HepG2 (cell line): Measurements from ENCODE around the gene RBBP8. TPM values are rescaled to one million over a fixed set of nuclear protein-coding genes. Genes with fewer than 3 reads are reported as not detected.

Source experiments
- BRD4 ChIP-seq: sonication (generic); formaldehyde crosslinking; IDR thresholded peaks from 2 replicates; pipeline ENCODE4 v1.4.0; 2020; ENCODE audit warnings: missing genetic modification reagents
- FOXK1 ChIP-seq: sonication (generic); formaldehyde crosslinking; IDR thresholded peaks from 2 replicates; pipeline ENCODE4 v1.4.0; 2020; ENCODE audit warnings: low read depth, missing genetic modification reagents, borderline replicate concordance
- HDAC2 ChIP-seq: sonication (generic); formaldehyde crosslinking; IDR thresholded peaks from 2 replicates; pipeline ENCODE4 v1.4.0; 2020; ENCODE audit warnings: missing genetic modification reagents
- JUN ChIP-seq: sonication (generic); formaldehyde crosslinking; IDR thresholded peaks from 2 replicates; pipeline ENCODE4 v1.4.0; 2020; ENCODE audit warnings: mild to moderate bottlenecking, missing genetic modification reagents
- KDM2A ChIP-seq: sonication (generic); formaldehyde crosslinking; IDR thresholded peaks from 2 replicates; pipeline ENCODE4 v1.4.0; 2020; ENCODE audit warnings: low read depth, missing genetic modification reagents, borderline replicate concordance
- KDM5B ChIP-seq: sonication (generic); formaldehyde crosslinking; IDR thresholded peaks from 2 replicates; pipeline ENCODE4 v1.4.0; 2020; ENCODE audit warnings: missing genetic modification reagents, mild to moderate bottlenecking, borderline replicate concordance
- NCOA2 ChIP-seq: sonication (generic); formaldehyde crosslinking; IDR thresholded peaks from 2 replicates; pipeline ENCODE4 v1.8.0; 2022; ENCODE audit warnings: inconsistent platforms
- RBM22 ChIP-seq: fragments of 200-400 bp; formaldehyde crosslinking; optimal IDR thresholded peaks from 2 replicates; pipeline ENCODE3; 2017; ENCODE audit warnings: mild to moderate bottlenecking, low read length, moderate library complexity
- TCF7L2 ChIP-seq: IDR thresholded peaks from 2 replicates; pipeline ENCODE4 v1.6.1; 2011; ENCODE audit warnings: mild to moderate bottlenecking, low read depth, low read length, moderate library complexity
- polyA plus RNA-seq, 8 experiments: library from polyadenylated mRNA; depleted of rRNA in 3 of 8; stranded (reverse) in 7 of 8; unstranded in 1 of 8; fragments of >200 nt; fragmentation: Illumina TruSeq in 4 of 8; extraction: Trizol in 4 of 8; gene quantifications; 2 replicates each; pipeline versions ENCODE4 v1.2.1 to v1.2.3, GENCODE V29; 2011 to 2016; ENCODE audit warnings: low read depth in 4 of 8, missing spikeins in 1 of 8, mixed read lengths in 1 of 8; ENCODE audit not compliant: insufficient read depth in 1 of 8
- total RNA-seq, 5 experiments: library from RNA; depleted of rRNA; stranded (reverse); fragments of >200 nt; fragmentation: Illumina TruSeq; extraction: Trizol; gene quantifications; 2 replicates each; pipeline ENCODE4 v1.2.3, GENCODE V29; 2016; ENCODE audit warnings: low read depth in 1 of 5
- TF ChIP-seq, protein P1 (sequence below): sonication (generic); formaldehyde crosslinking; IDR thresholded peaks from 2 replicates; pipeline ENCODE4 v1.5.1; 2020; ENCODE audit warnings: mild to moderate bottlenecking, missing genetic modification reagents
- TF ChIP-seq, protein P2 (sequence below): IDR thresholded peaks from 2 replicates; pipeline ENCODE4 v1.6.1; 2016; ENCODE audit warnings: missing compliant biosample characterization, missing genetic modification reagents, borderline replicate concordance
- TF ChIP-seq, protein P3 (sequence below): sonication (generic); formaldehyde crosslinking; IDR thresholded peaks from 2 replicates; pipeline ENCODE4 v1.4.0; 2020; ENCODE audit warnings: missing genetic modification reagents
- TF ChIP-seq, protein P4 (sequence below): sonication (generic); formaldehyde crosslinking; IDR thresholded peaks from 2 replicates; pipeline ENCODE4 v1.4.0; 2020; ENCODE audit warnings: missing genetic modification reagents, borderline replicate concordance
- TF ChIP-seq, protein P5 (sequence below): sonication (generic); formaldehyde crosslinking; IDR thresholded peaks from 2 replicates; pipeline ENCODE4 v1.4.0; 2020; ENCODE audit warnings: missing genetic modification reagents
- TF ChIP-seq, protein P6 (sequence below): IDR thresholded peaks from 2 replicates; pipeline ENCODE4 v1.6.1; 2012; ENCODE audit warnings: inconsistent platforms
- TF ChIP-seq, protein P7 (sequence below): IDR thresholded peaks from 2 replicates; pipeline ENCODE4 v1.6.1; 2016; ENCODE audit warnings: low read depth, borderline replicate concordance
- TF ChIP-seq, protein P8 (sequence below): sonication (generic); formaldehyde crosslinking; IDR thresholded peaks from 2 replicates; pipeline ENCODE4 v1.4.0; 2020; ENCODE audit warnings: mild to moderate bottlenecking, low read depth, missing genetic modification reagents

Gene RBBP8
- total and polyA plus RNA-seq, 2 of the 13 experiments (the other 11 are each of a cell fraction or from before 2014, with no cell fraction given) = 14.2 to 47.4 TPM

DNA sequence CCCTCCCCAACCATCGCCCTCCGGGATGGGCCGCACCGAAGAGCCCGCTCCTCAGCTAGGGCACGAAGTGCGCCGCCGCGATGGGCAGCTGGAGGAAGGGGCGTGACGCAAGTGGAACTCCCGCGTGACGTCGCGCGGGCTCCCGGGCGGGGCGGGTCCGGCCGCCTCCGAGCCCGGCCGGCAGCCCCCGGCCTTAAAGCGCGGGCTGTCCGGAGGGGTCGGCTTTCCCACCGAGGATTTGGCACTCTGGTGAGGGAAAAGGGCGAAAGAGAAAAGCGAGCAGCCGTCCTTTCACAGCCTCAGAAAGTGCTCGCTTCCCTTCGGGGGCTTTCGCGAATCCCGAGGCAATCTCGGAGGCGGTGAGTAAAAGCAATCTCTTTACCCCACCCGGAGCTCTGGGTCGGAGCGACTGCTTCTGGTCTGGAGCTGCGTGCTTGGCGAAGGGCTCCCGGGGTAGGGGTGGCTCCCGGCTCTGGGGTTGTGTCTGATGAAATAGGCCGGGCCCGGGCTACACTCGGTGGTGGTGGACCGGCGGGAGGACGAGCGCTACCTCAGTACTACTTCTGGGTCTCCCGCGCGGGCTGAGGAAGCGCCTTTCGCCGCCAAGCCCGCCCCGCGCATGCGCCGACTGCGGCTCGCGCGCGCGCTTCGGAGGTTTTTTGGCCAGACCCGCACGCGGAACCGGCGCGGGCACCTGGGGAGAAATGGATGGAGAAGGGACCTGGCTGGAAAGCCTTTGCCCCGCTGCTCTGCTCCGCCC lies at the start of gene RBBP8 (continued):
- TF ChIP-seq, protein P1, sequence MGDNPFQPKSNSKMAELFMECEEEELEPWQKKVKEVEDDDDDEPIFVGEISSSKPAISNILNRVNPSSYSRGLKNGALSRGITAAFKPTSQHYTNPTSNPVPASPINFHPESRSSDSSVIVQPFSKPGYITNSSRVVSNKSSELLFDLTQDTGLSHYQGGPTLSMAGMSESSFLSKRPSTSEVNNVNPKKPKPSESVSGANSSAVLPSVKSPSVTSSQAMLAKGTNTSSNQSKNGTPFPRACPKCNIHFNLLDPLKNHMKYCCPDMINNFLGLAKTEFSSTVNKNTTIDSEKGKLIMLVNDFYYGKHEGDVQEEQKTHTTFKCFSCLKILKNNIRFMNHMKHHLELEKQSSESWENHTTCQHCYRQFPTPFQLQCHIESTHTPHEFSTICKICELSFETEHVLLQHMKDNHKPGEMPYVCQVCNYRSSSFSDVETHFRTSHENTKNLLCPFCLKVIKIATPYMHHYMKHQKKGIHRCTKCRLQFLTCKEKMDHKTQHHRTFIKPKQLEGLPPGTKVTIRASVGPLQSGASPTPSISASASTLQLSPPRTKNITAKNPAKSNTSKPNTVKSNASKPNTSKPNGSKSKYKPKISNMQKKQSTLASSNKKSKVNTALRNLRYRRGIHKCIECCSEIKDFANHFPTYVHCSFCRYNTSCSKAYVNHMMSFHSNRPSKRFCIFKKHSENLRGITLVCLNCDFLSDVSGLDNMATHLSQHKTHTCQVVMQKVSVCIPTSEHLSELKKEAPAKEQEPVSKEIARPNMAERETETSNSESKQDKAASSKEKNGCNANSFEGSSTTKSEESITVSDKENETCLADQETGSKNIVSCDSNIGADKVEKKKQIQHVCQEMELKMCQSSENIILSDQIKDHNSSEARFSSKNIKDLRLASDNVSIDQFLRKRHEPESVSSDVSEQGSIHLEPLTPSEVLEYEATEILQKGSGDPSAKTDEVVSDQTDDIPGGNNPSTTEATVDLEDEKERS (CRISPR knock-in tag) = no peak
- TF ChIP-seq FOXK1 (no peak), KDM2A (CRISPR knock-in tag) (peak; percentile 58; the same call in 1 of the 2 replicates), KDM5B (CRISPR knock-in tag) (peak; percentile 92), BRD4 (CRISPR knock-in tag) (no peak), TCF7L2 (no peak), RBM22 (no peak), NCOA2 (0 out of 2 replicates have a peak, but pooled peaks have one; percentile 9), HDAC2 (CRISPR knock-in tag) (peak; percentile 57), JUN (CRISPR knock-in tag) (no peak)
- TF ChIP-seq, protein P2, sequence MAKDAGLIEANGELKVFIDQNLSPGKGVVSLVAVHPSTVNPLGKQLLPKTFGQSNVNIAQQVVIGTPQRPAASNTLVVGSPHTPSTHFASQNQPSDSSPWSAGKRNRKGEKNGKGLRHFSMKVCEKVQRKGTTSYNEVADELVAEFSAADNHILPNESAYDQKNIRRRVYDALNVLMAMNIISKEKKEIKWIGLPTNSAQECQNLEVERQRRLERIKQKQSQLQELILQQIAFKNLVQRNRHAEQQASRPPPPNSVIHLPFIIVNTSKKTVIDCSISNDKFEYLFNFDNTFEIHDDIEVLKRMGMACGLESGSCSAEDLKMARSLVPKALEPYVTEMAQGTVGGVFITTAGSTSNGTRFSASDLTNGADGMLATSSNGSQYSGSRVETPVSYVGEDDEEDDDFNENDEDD (CRISPR knock-in tag) = peak; percentile 94
- TF ChIP-seq, protein P3, sequence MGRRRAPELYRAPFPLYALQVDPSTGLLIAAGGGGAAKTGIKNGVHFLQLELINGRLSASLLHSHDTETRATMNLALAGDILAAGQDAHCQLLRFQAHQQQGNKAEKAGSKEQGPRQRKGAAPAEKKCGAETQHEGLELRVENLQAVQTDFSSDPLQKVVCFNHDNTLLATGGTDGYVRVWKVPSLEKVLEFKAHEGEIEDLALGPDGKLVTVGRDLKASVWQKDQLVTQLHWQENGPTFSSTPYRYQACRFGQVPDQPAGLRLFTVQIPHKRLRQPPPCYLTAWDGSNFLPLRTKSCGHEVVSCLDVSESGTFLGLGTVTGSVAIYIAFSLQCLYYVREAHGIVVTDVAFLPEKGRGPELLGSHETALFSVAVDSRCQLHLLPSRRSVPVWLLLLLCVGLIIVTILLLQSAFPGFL = no peak
- TF ChIP-seq, protein P4, sequence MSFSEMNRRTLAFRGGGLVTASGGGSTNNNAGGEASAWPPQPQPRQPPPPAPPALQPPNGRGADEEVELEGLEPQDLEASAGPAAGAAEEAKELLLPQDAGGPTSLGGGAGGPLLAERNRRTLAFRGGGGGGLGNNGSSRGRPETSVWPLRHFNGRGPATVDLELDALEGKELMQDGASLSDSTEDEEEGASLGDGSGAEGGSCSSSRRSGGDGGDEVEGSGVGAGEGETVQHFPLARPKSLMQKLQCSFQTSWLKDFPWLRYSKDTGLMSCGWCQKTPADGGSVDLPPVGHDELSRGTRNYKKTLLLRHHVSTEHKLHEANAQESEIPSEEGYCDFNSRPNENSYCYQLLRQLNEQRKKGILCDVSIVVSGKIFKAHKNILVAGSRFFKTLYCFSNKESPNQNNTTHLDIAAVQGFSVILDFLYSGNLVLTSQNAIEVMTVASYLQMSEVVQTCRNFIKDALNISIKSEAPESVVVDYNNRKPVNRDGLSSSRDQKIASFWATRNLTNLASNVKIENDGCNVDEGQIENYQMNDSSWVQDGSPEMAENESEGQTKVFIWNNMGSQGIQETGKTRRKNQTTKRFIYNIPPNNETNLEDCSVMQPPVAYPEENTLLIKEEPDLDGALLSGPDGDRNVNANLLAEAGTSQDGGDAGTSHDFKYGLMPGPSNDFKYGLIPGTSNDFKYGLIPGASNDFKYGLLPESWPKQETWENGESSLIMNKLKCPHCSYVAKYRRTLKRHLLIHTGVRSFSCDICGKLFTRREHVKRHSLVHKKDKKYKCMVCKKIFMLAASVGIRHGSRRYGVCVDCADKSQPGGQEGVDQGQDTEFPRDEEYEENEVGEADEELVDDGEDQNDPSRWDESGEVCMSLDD (CRISPR knock-in tag) = no peak
- TF ChIP-seq, protein P5, sequence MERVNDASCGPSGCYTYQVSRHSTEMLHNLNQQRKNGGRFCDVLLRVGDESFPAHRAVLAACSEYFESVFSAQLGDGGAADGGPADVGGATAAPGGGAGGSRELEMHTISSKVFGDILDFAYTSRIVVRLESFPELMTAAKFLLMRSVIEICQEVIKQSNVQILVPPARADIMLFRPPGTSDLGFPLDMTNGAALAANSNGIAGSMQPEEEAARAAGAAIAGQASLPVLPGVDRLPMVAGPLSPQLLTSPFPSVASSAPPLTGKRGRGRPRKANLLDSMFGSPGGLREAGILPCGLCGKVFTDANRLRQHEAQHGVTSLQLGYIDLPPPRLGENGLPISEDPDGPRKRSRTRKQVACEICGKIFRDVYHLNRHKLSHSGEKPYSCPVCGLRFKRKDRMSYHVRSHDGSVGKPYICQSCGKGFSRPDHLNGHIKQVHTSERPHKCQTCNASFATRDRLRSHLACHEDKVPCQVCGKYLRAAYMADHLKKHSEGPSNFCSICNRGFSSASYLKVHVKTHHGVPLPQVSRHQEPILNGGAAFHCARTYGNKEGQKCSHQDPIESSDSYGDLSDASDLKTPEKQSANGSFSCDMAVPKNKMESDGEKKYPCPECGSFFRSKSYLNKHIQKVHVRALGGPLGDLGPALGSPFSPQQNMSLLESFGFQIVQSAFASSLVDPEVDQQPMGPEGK (CRISPR knock-in tag) = peak; percentile 63
- TF ChIP-seq, protein P6, sequence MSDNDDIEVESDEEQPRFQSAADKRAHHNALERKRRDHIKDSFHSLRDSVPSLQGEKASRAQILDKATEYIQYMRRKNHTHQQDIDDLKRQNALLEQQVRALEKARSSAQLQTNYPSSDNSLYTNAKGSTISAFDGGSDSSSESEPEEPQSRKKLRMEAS = peak; percentile 83
- TF ChIP-seq, protein P7, sequence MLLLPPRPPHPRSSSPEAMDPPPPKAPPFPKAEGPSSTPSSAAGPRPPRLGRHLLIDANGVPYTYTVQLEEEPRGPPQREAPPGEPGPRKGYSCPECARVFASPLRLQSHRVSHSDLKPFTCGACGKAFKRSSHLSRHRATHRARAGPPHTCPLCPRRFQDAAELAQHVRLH (CRISPR knock-in tag) = peak; percentile 65; the same call in 1 of the 2 replicates
- TF ChIP-seq, protein P8, sequence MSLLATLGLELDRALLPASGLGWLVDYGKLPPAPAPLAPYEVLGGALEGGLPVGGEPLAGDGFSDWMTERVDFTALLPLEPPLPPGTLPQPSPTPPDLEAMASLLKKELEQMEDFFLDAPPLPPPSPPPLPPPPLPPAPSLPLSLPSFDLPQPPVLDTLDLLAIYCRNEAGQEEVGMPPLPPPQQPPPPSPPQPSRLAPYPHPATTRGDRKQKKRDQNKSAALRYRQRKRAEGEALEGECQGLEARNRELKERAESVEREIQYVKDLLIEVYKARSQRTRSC (CRISPR knock-in tag) = no peak
